Activated CD4-positive, alpha-beta T cell treated with anti-CD3 and anti-CD28 coated beads for 36 hours (primary cell): Measurements from ENCODE around the gene NSMF. TPM values are rescaled to one million over a fixed set of nuclear protein-coding genes. Genes with fewer than 3 reads are reported as not detected.
"Not testable (repeated sequence)": the region's sequence is repeated elsewhere in the genome, so short reads cannot be mapped to it uniquely, and the experiment has no call there.

Experiments used
- ATAC-seq: fragments of 200-7000 bp; cut with Tn5 transposase; one replicate; pipeline ENCODE4 v1.10.0; 2021; ENCODE audit warnings: mild to moderate bottlenecking, moderate library complexity
- CTCF ChIA-PET: fragments of 350-600 bp; sonication (Branson Sonifier 250); formaldehyde crosslinking; loops from one replicate; lab custom pipeline; 2021; ENCODE audit warnings: antibody characterized with exemption; lab: Charles Lee
- POLR2A ChIA-PET: fragments of 350-600 bp; sonication (Branson Sonifier 250); formaldehyde crosslinking; loops from one replicate; lab custom pipeline; 2021; ENCODE audit warnings: antibody characterized with exemption, inconsistent platforms; lab: Charles Lee
- DNase-seq: peaks from one replicate; pipeline ENCODE4 v3.0.0-alpha.2; 2020
- H3K27ac Mint-ChIP-seq: one replicate; pipeline ENCODE4 v1.8.0; 2021; ENCODE audit warnings: mixed read lengths
- H3K27me3 Mint-ChIP-seq: one replicate; pipeline ENCODE4 v1.8.0; 2021; ENCODE audit warnings: mixed read lengths
- H3K36me3 Mint-ChIP-seq: one replicate; pipeline ENCODE4 v1.8.0; 2021; ENCODE audit warnings: low read depth, mixed read lengths
- H3K4me1 Mint-ChIP-seq: one replicate; pipeline ENCODE4 v1.8.0; 2021; ENCODE audit warnings: mixed read lengths
- H3K4me3 Mint-ChIP-seq: one replicate; pipeline ENCODE4 v1.8.0; 2021; ENCODE audit warnings: mild to moderate bottlenecking, moderate library complexity, mixed read lengths
- H3K9me3 Mint-ChIP-seq: one replicate; pipeline ENCODE4 v1.8.0; 2021; ENCODE audit warnings: low read depth, mixed read lengths
- intact Hi-C, 2 experiments: fragments of 100-400 bp; cut with DNase I in 1 of 2; cut with micrococcal nuclease in 1 of 2; formaldehyde crosslinking; loops; one replicate each; pipeline versions ENCODE4 v1.14.2 to v1.15.1; 2022 to 2024; cut with DNase I, micrococcal nuclease
- total RNA-seq, 2 experiments: library from RNA; stranded (reverse); gene quantifications; one replicate each; pipeline ENCODE4 v1.2.3, GENCODE V29; 2021

The NSMF gene
- total RNA-seq, 2 experiments from 2014 or later: 63.6 to 65.0 TPM

DNA sequence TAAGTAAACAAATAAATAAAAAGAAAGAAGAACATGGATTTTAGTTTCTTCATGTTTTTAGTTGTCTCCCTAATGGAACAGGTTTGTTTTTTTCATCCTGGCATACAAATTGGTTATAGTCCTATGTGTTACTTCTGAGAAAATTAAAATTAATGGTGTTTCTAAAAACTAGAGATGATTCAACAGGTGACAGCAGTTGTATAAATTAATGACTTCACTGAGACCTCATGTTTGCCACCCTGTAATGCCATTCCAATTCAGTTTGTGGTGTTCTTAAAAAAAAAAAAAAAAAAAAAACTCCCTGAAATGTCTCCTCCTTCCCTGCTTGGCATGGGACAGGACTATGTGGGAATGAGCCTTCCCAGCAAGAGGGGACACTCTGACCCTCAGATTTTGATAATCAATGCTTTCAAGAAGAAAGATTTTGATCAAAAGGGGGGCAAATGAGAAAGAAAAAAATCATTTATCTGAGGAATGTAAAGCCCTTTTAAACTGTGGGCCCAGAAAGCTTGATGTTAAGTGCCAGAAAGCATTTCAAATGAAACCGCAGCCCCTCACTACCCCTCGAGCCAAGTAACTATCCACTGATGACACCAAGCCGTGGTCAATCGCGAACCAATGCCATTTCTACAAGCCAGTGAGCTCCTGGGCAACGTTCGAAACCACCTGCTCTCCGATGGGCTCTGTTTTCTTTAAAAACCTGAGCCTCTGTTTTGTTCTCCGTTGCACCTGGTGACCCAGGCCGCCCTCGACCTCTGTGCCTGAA lies 37.1 kb downstream of the NSMF start:
- CTCF ChIA-PET: interaction anchor here (0.7 to 0.9 kb wide), 2 partner anchors 426 to 566 kb away, joined by 3 read pairs; partner anchors contain the start of gene CLIC3
- POLR2A ChIA-PET: no interaction called here
- no peaks in the 10 kb centered on the region for H3K36me3 Mint-ChIP-seq
- DNase-seq: no peak
- peak overlapping the region; percentile 66 for H3K27ac Mint-ChIP-seq
- peak overlapping the region; percentile 82 for H3K4me3 Mint-ChIP-seq
- peaks cover 12% of the 10 kb centered on the region for H3K4me1 Mint-ChIP-seq
- intact Hi-C loops: loop anchor here in 1 of 2 experiments (2.0 to 10.0 kb wide), 2 partner anchors 293 to 537 kb away; partner anchors contain the start of gene TRAF2
- H3K9me3 Mint-ChIP-seq: no peaks in the 10 kb centered on the region
- no peak for ATAC-seq
- H3K27me3 Mint-ChIP-seq: no peaks in the 10 kb centered on the region

DNA sequence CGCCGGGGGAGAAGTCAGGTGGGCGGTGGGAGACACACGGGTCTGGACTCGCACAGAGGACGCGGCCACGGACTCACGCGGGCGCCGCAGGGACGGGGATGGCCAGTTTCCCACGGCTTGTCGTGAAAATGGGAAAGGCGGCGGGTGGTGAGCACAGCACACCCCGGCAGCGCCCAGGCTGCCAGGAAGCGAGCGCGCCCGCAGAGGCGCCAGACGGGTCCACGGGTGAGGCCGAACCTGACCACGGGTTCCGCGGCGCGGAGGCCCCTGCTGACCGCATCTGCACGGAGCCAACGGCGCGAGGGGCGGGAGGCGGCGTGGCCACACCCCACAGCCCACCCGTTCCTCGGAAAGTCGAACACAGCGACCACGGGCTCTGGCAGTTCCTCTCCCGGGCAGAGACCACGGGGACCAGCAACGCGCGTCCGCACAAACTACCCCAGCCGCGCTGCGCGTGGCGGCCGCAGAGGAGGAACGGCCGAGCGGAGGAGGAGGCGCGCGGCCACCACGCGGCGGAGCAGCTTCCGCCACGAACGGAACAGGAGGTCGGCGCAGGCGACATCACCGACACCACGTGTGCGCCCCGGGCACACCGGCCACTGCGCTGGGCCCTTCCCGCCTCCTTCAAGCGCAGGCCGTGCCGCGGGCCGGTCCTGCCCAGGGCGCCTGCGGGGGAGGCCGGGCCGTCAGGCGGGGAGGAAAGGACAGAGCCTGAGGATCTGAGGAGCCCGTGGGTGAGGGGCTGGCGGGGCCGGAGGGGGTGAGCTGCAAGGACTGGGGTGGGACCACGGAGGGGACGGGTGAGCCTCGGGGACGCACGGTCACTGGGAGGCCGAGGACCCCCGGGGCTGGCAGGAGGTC lies 41.7 kb downstream of the NSMF start:
- ChIA-PET CTCF (no interaction called here), POLR2A (no interaction called here)
- Mint-ChIP-seq H3K36me3 (no peaks in the 10 kb centered on the region), H3K9me3 (no peaks in the 10 kb centered on the region), H3K4me3 (peak overlapping the region; percentile 62), H3K4me1 (peaks cover 12% of the 10 kb centered on the region), H3K27me3 (no peaks in the 10 kb centered on the region), H3K27ac (no peak overlapping the region)
- DNase-seq (no peak), ATAC-seq (peak; percentile 59)
- intact Hi-C loops: no loop called here

DNA sequence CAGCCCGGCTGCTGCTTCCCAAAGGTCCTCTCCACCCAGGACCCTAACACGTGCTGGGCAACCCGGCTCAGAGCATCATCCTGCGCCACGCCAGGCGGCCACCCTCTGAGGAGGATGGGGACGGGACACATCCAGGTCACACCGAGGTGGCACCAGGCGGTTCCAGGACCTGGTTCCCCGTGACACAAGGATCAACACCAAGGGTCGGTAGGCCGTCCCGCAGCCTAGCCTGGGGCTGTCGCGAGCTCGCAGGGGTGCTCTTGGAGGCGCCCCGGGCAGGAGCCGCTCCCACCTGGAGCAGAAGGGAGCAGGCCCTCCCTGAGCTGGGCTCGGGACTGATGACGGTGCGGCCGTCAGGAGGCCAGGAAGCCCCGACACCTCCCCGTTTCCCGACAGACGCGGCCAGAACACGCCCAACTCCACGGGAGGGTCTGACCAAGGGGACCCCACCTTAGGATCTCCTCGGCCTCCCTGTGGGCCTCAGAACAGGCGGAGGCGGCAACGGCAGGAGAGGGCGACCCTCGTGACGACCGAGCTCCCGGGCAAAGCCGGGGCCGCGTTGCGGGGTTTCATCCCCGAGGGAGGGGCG lies 42.5 kb downstream of the NSMF start:
- Mint-ChIP-seq H3K9me3 (no peaks in the 10 kb centered on the region), H3K27me3 (no peaks in the 10 kb centered on the region), H3K36me3 (no peaks in the 10 kb centered on the region), H3K4me3 (no peak overlapping the region), H3K4me1 (peaks cover 8% of the 10 kb centered on the region), H3K27ac (no peak overlapping the region)
- DNase-seq (no peak), ATAC-seq (no peak)
- ChIA-PET CTCF (no interaction called here), POLR2A (no interaction called here)
- intact Hi-C loops: no loop called here

DNA sequence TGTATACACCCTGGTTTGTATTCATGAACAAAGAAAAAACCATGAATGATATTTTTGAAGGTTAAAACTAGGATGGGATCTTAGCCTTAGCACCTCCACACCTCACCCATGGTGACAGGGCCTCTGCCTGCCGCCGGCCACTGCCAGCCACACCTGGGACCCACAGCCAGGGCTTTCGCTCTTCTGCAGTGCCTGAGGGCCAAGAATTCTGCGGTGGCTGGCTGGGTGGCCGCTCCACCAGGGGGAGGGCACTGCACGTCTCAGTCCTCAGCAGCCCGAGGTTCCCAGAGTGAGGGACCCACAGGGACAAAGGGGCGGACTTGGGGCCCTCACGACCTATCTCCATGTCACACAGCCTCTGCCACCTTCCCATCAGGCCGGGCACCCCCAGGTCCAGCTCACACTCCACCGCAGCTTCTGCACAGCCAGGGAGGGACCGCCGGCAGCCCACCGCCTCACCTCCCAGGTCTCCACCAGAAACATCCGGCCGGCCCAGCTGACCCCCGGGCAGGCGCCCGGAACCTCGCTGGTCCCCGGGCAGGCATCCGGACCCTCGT lies 43.0 kb downstream of the NSMF start:
- H3K4me1 Mint-ChIP-seq: peaks cover 5% of the 10 kb centered on the region
- intact Hi-C loops: no loop called here
- H3K27ac Mint-ChIP-seq: no peak overlapping the region
- DNase-seq: no peak
- no peaks in the 10 kb centered on the region for H3K9me3 Mint-ChIP-seq
- no peaks in the 10 kb centered on the region for H3K27me3 Mint-ChIP-seq
- CTCF ChIA-PET: no interaction called here
- no peak overlapping the region for H3K4me3 Mint-ChIP-seq
- ATAC-seq: no peak
- no peaks in the 10 kb centered on the region for H3K36me3 Mint-ChIP-seq
- POLR2A ChIA-PET: no interaction called here

DNA sequence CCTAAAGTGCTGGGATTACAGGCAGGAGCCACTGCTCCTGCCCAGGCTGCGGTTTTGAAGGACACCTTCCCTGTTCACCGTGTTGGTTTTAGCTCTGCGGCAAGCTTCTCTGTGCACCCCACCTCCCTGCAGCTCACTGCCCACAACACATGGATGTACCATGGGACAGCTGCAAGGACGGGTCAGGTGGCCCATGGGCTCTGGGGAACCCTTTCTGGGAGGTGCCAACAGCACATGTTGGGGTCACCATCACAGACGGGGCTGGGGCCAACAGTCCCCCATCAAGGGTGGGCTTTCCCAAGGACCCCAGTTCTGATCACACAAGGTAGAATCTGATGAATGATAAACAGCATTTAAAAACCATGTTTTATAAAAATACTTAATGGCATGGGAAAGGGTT lies 43.7 kb downstream of the NSMF start:
- intact Hi-C loops: no loop called here
- Mint-ChIP-seq H3K27ac (no peak overlapping the region), H3K27me3 (no peaks in the 10 kb centered on the region), H3K4me1 (peaks cover 5% of the 10 kb centered on the region), H3K36me3 (no peaks in the 10 kb centered on the region), H3K9me3 (no peaks in the 10 kb centered on the region), H3K4me3 (no peak overlapping the region)
- DNase-seq (no peak), ATAC-seq (no peak)
- ChIA-PET CTCF (no interaction called here), POLR2A (interaction anchor here (0.6 kb wide), 1 partner anchor 280 kb away, joined by 6 read pairs; no protein-coding TSS in a partner anchor)

DNA sequence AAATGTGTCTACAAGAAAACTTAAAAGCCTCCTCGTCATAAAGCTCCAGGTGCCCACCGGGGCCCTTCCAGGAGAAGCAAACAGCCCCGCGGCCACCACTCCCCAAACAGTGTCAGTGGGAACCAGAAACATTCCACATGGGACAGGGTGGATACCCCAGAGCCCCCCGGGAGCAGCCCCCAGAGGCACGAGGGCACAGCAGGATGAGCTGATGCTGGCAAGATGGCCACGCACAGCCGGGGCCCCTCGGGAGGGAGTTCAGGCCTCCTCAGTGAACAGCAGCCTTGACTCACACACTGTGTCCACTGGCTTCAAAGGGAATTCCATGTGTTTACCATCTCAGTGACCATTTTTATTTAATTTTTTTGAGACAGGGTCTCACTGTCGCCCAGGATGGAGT lies 46.7 kb downstream of the NSMF start:
- ChIA-PET CTCF (interaction anchor here (1.1 kb wide), 1 partner anchor 15 kb away, joined by 3 read pairs; no protein-coding TSS in a partner anchor), POLR2A (no interaction called here)
- no peak for DNase-seq
- Mint-ChIP-seq H3K4me3 (no peak overlapping the region), H3K4me1 (peaks cover 2% of the 10 kb centered on the region), H3K27me3 (no peaks in the 10 kb centered on the region), H3K27ac (no peak overlapping the region), H3K36me3 (no peaks in the 10 kb centered on the region), H3K9me3 (no peaks in the 10 kb centered on the region)
- intact Hi-C loops: no loop called here
- no peak for ATAC-seq

DNA sequence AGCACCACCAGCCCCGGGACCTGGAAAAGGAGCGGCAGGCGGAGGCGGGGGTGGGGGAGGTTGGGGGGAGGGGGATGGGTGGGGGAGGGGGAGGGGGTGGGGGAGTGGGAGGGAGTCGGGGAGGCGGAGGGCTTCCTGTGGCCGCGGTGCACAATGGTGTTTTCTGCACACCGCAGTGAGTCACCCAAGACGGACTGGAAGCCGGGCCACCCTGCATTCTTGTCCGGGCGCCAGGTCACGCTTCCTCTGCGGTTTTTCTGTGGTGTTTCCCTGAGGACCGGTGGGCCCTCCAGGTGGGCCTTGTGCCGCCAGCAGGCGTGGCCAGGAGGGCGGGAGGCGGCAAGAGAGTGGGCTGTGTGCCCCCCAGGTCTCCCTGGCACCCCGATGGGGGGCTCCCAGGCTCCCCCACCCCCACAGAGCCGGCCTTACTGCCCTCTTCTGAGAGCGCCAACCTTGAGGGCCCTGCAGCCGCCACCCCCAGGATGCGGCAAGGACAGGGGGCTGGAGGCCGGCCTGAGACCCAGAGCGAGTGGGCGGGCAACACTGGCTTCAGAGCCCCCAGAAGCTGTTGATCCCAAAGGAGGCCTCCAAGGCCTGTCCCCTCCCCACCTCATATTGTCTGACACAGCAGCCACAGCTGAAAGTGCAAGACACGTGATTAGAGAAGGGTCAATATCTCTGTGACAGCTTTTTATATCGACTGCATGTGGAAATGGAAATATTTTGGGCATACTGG lies 47.3 kb downstream of the NSMF start:
- ChIA-PET CTCF (interaction anchor here (1.0 kb wide), 1 partner anchor 12 kb away, joined by 3 read pairs; no protein-coding TSS in a partner anchor), POLR2A (no interaction called here)
- Mint-ChIP-seq H3K36me3 (no peaks in the 10 kb centered on the region), H3K9me3 (no peaks in the 10 kb centered on the region), H3K27ac (no peak overlapping the region), H3K27me3 (no peaks in the 10 kb centered on the region), H3K4me3 (no peak overlapping the region), H3K4me1 (peaks cover 2% of the 10 kb centered on the region)
- intact Hi-C loops: no loop called here
- peak; percentile 33 for ATAC-seq
- peak; percentile 74 for DNase-seq

DNA sequence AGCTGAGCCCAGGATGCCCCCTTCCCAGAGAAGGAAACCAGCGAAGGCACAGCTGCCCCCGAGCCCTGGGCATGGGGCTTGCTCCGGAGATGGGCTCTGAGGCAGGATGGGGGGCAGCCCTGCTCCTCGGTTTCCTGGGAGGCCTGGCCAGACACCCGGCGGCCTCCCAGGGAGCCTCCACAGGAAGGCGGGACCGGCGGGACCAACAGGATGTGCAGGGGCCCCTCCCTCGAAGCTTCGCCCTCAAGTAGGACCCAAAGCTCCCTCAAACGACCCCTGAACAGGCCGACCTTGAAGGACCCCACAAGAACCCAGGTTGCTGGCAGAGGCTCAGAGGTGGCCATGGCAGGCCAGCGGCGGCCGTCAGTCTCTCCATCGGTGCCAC lies 47.9 kb downstream of the NSMF start:
- intact Hi-C loops: no loop called here
- ATAC-seq (peak; percentile 2), DNase-seq (no peak)
- no peaks in the 10 kb centered on the region for H3K36me3 Mint-ChIP-seq
- no peak overlapping the region for H3K27ac Mint-ChIP-seq
- ChIA-PET POLR2A (no interaction called here), CTCF (interaction anchor here (1.0 kb wide), 1 partner anchor 13 kb away, joined by 3 read pairs; no protein-coding TSS in a partner anchor)
- H3K4me1 Mint-ChIP-seq: peaks cover 2% of the 10 kb centered on the region
- H3K4me3 Mint-ChIP-seq: no peak overlapping the region
- no peaks in the 10 kb centered on the region for H3K27me3 Mint-ChIP-seq
- no peaks in the 10 kb centered on the region for H3K9me3 Mint-ChIP-seq

DNA sequence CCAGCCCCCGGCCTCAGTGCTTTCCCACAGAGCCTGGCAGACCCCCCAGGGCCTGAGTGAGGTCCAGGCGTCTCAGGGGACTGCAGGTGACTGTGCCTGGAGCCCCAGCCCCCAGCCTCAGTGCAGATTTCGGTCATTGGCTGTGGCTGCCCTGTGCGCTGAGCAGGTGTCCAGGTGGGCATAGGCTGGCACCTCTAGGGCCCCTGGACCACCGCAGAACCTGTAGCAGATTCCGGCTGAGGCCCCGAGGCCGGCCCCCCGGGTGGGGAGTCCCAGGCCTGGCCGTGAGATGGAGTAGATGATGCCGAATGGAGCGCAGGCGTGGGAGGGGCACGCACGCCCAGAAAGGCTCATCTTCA lies 48.3 kb downstream of the NSMF start:
- Mint-ChIP-seq H3K27ac (no peak overlapping the region), H3K9me3 (no peaks in the 10 kb centered on the region), H3K27me3 (no peaks in the 10 kb centered on the region), H3K4me1 (peaks cover 2% of the 10 kb centered on the region), H3K36me3 (no peaks in the 10 kb centered on the region), H3K4me3 (no peak overlapping the region)
- ATAC-seq: no peak
- ChIA-PET CTCF (interaction anchor here (1.0 kb wide), 1 partner anchor 13 kb away, joined by 3 read pairs; no protein-coding TSS in a partner anchor), POLR2A (no interaction called here)
- DNase-seq: no peak
- intact Hi-C loops: no loop called here

DNA sequence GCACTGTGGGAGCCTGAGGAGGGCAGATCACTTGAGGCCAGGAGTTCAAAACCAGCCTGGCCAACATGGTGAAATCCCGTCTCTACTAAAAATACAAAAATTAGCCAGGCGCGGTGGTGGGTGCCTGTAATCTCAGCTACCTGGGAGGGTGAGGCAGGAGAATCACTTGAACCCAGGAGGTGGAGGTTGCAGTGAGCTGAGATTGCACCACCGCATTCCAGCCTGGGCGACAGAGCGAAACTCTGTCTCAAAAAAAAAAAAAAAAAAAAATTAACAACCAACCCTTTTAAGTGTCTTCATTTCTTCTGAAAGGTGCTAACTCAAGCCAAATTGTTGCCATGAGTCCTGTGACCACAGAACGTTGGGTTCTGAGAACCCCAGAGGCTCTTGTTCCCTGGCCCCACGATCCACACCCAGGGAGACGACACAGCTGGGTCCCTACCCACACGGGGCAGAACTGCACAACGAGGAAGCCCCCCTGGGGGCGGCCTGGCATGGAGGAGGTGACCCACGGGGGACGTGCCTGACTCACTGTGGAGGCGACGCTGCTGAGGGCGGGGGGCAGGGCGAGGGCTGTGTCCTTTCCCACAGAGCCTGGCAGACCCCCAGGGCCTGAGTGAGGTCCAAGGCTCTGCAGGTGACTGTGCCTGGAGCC lies 48.8 kb downstream of the NSMF start:
- POLR2A ChIA-PET, H3K36me3 Mint-ChIP-seq, H3K9me3 Mint-ChIP-seq, intact Hi-C loops, H3K27me3 Mint-ChIP-seq, H3K4me3 Mint-ChIP-seq, DNase-seq, H3K27ac Mint-ChIP-seq, ATAC-seq, H3K4me1 Mint-ChIP-seq: not testable (repeated sequence)
- CTCF ChIA-PET: interaction anchor here (0.7 to 1.5 kb wide), 3 partner anchors 10 to 113 kb away, joined by 3 read pairs; no protein-coding TSS in a partner anchor
